GM12878 (cell line): ENCODE data around the gene MPPED1. TPM values are rescaled to one million over a fixed set of nuclear protein-coding genes. Genes with fewer than 3 reads are reported as not detected.

Source experiments
- ATAC-seq: fragments of 200-7000 bp; cut with Tn5 transposase; 3 replicates; pipeline ENCODE4 v1.9.1; 2020; ENCODE audit warnings: mild to moderate bottlenecking, moderate library complexity
- BruUV-seq: library from RNA; stranded (reverse); fragments of 400-500 nt; replicated peaks from 2 replicates; lab custom pipeline; 2021; lab: Mats Ljungman, UMichigan
- CTCF ChIA-PET: fragments of 300-600 bp; sonication (Branson Sonifier 250); formaldehyde crosslinking; extraction: SDS; loops from one replicate; lab custom pipeline; 2021; ENCODE audit warnings: inconsistent platforms; lab: Yijun Ruan, JAX
- POLR2A ChIA-PET: fragments of 350-600 bp; formaldehyde crosslinking; extraction: SDS; loops from one replicate; lab custom pipeline; 2021; ENCODE audit warnings: inconsistent platforms; lab: Charles Lee
- RAD21 ChIA-PET: fragments of 300-600 bp; sonication (Branson Sonifier 250); formaldehyde crosslinking; loops from one replicate; lab custom pipeline; 2023; ENCODE audit warnings: antibody characterized with exemption; ENCODE audit not compliant: unreplicated experiment; lab: Charles Lee
- SMC1A ChIA-PET: fragments of 300-600 bp; sonication (Branson Sonifier 250); formaldehyde crosslinking; loops from one replicate; lab custom pipeline; 2023; ENCODE audit not compliant: unreplicated experiment, uncharacterized antibody; lab: Charles Lee
- DNase-seq: peaks from one replicate; pipeline ENCODE4 v3.0.0-alpha.2; 2011; ENCODE audit warnings: low read depth, low spot score
- FAIRE-seq: peaks from 3 replicates; lab custom pipeline; 2011; peaks lifted over from hg19 to GRCh38; lab: Jason Lieb, UNC
- H2AFZ ChIP-seq: 2 replicates; pipeline ENCODE4 v1.6.0; 2011; ENCODE audit warnings: low read depth, low read length, control low read depth; ENCODE audit not compliant: control insufficient read depth
- H3K27ac ChIP-seq: 2 replicates; pipeline ENCODE4 v1.5.1; 2011; ENCODE audit warnings: control low read depth; ENCODE audit not compliant: control insufficient read depth, insufficient read depth
- H3K27me3 ChIP-seq, 2 experiments: replicated peaks in 1 of 2; 2 replicates each; pipeline versions ENCODE4 v1.6.0 to v1.6.1; 2011; ENCODE audit warnings: low read length in 1 of 2; ENCODE audit not compliant: control insufficient read depth in 2 of 2, insufficient read depth in 2 of 2
- H3K36me3 ChIP-seq, 2 experiments: 2 replicates each; pipeline ENCODE4 v1.5.1; 2011; ENCODE audit warnings: low read length in 1 of 2; ENCODE audit not compliant: control insufficient read depth in 2 of 2, insufficient read depth in 2 of 2
- H3K4me1 ChIP-seq: 2 replicates; pipeline ENCODE4 v1.6.1; 2011; ENCODE audit warnings: mild to moderate bottlenecking, low read length, moderate library complexity, mixed read lengths; ENCODE audit not compliant: control insufficient read depth, insufficient read depth
- H3K4me2 ChIP-seq: 2 replicates; pipeline ENCODE4 v1.6.0; 2011; ENCODE audit warnings: control low read depth; ENCODE audit not compliant: control insufficient read depth, insufficient read depth
- H3K4me3 ChIP-seq: fragments of 200-600 bp; sonication (generic); 2 replicates; pipeline ENCODE4 v1.5.1; 2016
- H3K79me2 ChIP-seq: 2 replicates; pipeline ENCODE4 v1.6.0; 2011; ENCODE audit warnings: low read length; ENCODE audit not compliant: control insufficient read depth, insufficient read depth
- H3K9ac ChIP-seq: 2 replicates; pipeline ENCODE4 v1.8.0; 2011; ENCODE audit warnings: low read length, control low read depth, mixed read lengths; ENCODE audit not compliant: control insufficient read depth, insufficient read depth
- H3K9me3 ChIP-seq: replicated peaks from 3 replicates; pipeline ENCODE4 v1.5.1; 2011; ENCODE audit warnings: mild to moderate bottlenecking, low read length; ENCODE audit not compliant: control insufficient read depth, insufficient read depth
- H4K20me1 ChIP-seq: 2 replicates; pipeline ENCODE4 v1.6.0; 2011; ENCODE audit not compliant: control insufficient read depth, insufficient read depth
- CBFB ChIP-seq: IDR thresholded peaks from 2 replicates; pipeline ENCODE4 v1.6.1; 2016; ENCODE audit warnings: antibody characterized with exemption, low read depth
- CREM ChIP-seq: IDR thresholded peaks from 2 replicates; pipeline ENCODE4 v1.6.1; 2014; ENCODE audit warnings: antibody characterized with exemption, low read depth
- KLF5 ChIP-seq: fragments of 450-650 bp; IDR thresholded peaks from 2 replicates; pipeline ENCODE4 v1.6.1; 2014; ENCODE audit warnings: mild to moderate bottlenecking; ENCODE audit not compliant: partially characterized antibody
- NFYA ChIP-seq: IDR thresholded peaks from 2 replicates; pipeline ENCODE4 v1.6.1; 2011; ENCODE audit warnings: low read depth, mild to moderate bottlenecking, low read length, improper control_type of control experiment, borderline replicate concordance
- POLR2AphosphoS5 ChIP-seq: IDR thresholded peaks from 2 replicates; pipeline ENCODE4 v1.6.1; 2011; ENCODE audit warnings: mild to moderate bottlenecking, low read length, inconsistent platforms
- RELA ChIP-seq: fragments of 450-650 bp; IDR thresholded peaks from 2 replicates; pipeline ENCODE4 v1.8.0; 2014; ENCODE audit warnings: borderline replicate concordance; ENCODE audit not compliant: partially characterized antibody
- SREBF2 ChIP-seq: IDR thresholded peaks from 2 replicates; pipeline ENCODE4 v1.6.1; 2012; ENCODE audit warnings: mild to moderate bottlenecking, low read length
- STAT3 ChIP-seq: IDR thresholded peaks from 2 replicates; pipeline ENCODE4 v1.6.1; 2011; ENCODE audit warnings: low read depth, low read length, improper control_type of control experiment
- YBX1 ChIP-seq: fragments of 450-650 bp; IDR thresholded peaks from 2 replicates; pipeline ENCODE4 v1.6.1; 2016; ENCODE audit warnings: antibody characterized with exemption
- ZBTB33 ChIP-seq: fragments of 450-650 bp; IDR thresholded peaks from 2 replicates; pipeline ENCODE4 v1.6.1; 2017; ENCODE audit warnings: mild to moderate bottlenecking
- WGBS: methylation state at CpG from one replicate; pipeline ENCODE4 v1.1.6; 2016; ENCODE audit warnings: low lambda C conversion rate; ENCODE audit not compliant: insufficient replicate concordance, insufficient coverage; ENCODE audit errors: missing lambda C conversion rate; 5-methylcytosine and 5-hydroxymethylcytosine counted together
- in situ Hi-C: fragments of 300-500 bp; cut with MboI; formaldehyde crosslinking; loops from 9 replicates; pipeline ENCODE4 v1.14.3; 2018; ENCODE audit warnings: mixed read lengths
- intact Hi-C: fragments of 100-400 bp; cut with micrococcal nuclease; formaldehyde crosslinking; loops from one replicate; pipeline ENCODE4 v1.14.2; 2022; ENCODE audit not compliant: unreplicated experiment
- polyA plus RNA-seq, 11 experiments: library from polyadenylated mRNA; depleted of rRNA in 4 of 11; unstranded in 6 of 11; stranded (reverse) in 5 of 11; fragments of >200 nt; fragmentation: Nextera tagmentation in 4 of 11; fragmentation: Illumina TruSeq in 1 of 11; extraction: Ambion mirVana in 4 of 11; extraction: Trizol in 1 of 11; gene quantifications; 1 replicate in 1 of 11; 2 replicates in 10 of 11; pipeline versions ENCODE4 v1.2.1 to v1.2.3, GENCODE V29; 2011 to 2016; ENCODE audit warnings: inconsistent platforms in 2 of 11, missing spikeins in 2 of 11, low read depth in 1 of 11
- total RNA-seq, 4 experiments: library from RNA; depleted of rRNA in 3 of 4; stranded (reverse); fragments of >200 nt in 3 of 4; fragmentation: Illumina TruSeq in 1 of 4; extraction: Trizol in 1 of 4; gene quantifications; 2 replicates each; pipeline versions ENCODE4 v1.2.1 to v1.2.3, GENCODE V29; 2013 to 2021
- TF ChIP-seq, protein P1 (sequence below): fragments of 450-650 bp; IDR thresholded peaks from 2 replicates; pipeline ENCODE4 v1.6.1; 2017; ENCODE audit warnings: low read depth, mild to moderate bottlenecking, moderate library complexity
- TF ChIP-seq, protein P2 (sequence below): IDR thresholded peaks from 2 replicates; pipeline ENCODE4 v1.6.1; 2012; ENCODE audit warnings: low read depth, low read length, improper control_type of control experiment

MPPED1 gene
- total and polyA plus RNA-seq, 10 of the 15 experiments (the other 5 are each of a cell fraction or from before 2014, with no cell fraction given) = 0.11 TPM; not detected in 9

GRCh38 chr22:43501878-43502277 is 90.1 kb downstream of the MPPED1 start:
- BruUV-seq = no TSS peak
- Histone ChIP-seq H3K9ac (no peak overlapping the region), H3K27me3 (no peaks in the 10 kb centered on the region; a peak in 1 of 4 replicates), H3K4me2 (no peak overlapping the region), H3K4me1 (no peaks in the 10 kb centered on the region), H4K20me1 (no peaks in the 10 kb centered on the region), H3K27ac (no peak overlapping the region), H3K79me2 (no peaks in the 10 kb centered on the region), H2AFZ (no peak overlapping the region), H3K9me3 (no peaks in the 10 kb centered on the region; the same call in 2 of the 3 replicates), H3K36me3 (no peaks in the 10 kb centered on the region), H3K4me3 (no peak overlapping the region)
- intact Hi-C loops = no loop called here
- ChIA-PET RAD21 (no interaction called here), SMC1A (no interaction called here), CTCF (no interaction called here), POLR2A (no interaction called here)
- TF ChIP-seq CBFB (no peak), CREM (no peak), NFYA (no peak), ZBTB33 (no peak), SREBF2 (no peak), RELA (no peak), STAT3 (no peak), POLR2AphosphoS5 (no peak), KLF5 (no peak), YBX1 (no peak)
- TF ChIP-seq, protein P1, sequence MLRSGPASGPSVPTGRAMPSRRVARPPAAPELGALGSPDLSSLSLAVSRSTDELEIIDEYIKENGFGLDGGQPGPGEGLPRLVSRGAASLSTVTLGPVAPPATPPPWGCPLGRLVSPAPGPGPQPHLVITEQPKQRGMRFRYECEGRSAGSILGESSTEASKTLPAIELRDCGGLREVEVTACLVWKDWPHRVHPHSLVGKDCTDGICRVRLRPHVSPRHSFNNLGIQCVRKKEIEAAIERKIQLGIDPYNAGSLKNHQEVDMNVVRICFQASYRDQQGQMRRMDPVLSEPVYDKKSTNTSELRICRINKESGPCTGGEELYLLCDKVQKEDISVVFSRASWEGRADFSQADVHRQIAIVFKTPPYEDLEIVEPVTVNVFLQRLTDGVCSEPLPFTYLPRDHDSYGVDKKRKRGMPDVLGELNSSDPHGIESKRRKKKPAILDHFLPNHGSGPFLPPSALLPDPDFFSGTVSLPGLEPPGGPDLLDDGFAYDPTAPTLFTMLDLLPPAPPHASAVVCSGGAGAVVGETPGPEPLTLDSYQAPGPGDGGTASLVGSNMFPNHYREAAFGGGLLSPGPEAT = no peak
- TF ChIP-seq, protein P2, sequence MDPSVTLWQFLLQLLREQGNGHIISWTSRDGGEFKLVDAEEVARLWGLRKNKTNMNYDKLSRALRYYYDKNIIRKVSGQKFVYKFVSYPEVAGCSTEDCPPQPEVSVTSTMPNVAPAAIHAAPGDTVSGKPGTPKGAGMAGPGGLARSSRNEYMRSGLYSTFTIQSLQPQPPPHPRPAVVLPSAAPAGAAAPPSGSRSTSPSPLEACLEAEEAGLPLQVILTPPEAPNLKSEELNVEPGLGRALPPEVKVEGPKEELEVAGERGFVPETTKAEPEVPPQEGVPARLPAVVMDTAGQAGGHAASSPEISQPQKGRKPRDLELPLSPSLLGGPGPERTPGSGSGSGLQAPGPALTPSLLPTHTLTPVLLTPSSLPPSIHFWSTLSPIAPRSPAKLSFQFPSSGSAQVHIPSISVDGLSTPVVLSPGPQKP = no peak
- WGBS = 46% methylated on average over 11 of the region's 11 CpGs
- DNase-seq (no peak), FAIRE-seq (no peak), ATAC-seq (no peak)
- in situ Hi-C loops = no loop called here
